ENCODE results near the gene SLIT3.
A peak's percentile ranks its signal among the peaks of the same experiment; 100 is the strongest.

SLIT3 gene

GRCh38 chr5:169164481-169164925 lies 136.4 kb downstream of the SLIT3 start:
- Histone ChIP-seq H3K36me3 (replicated peaks) (no peaks in the 10 kb centered on the region), H3K27ac (no peak overlapping the region), H3K27me3 (replicated peaks) (no peaks in the 10 kb centered on the region), H3K4me3 (ENCODE audit: low read depth, low read length) (no peak overlapping the region)
- TF ChIP-seq CTCF (IDR thresholded peaks at IDR 0.05; ENCODE audit: low read depth, low read length, missing control alignments): no peak
- in situ Hi-C loops (cut with HindIII; ENCODE audit: low pct_ligation_motif_present, low sequenced_read_pairs): no loop called here
- DNase-seq: peak; percentile 51

- H3K27me3 ChIP-seq (replicated peaks): no peaks in the 10 kb centered on the region
- TF ChIP-seq CTCF (IDR thresholded peaks at IDR 0.05; ENCODE audit: low read depth, low read length, missing control alignments): no peak
- DNase-seq: peak; percentile 58
- no peaks in the 10 kb centered on the region for H3K36me3 ChIP-seq (replicated peaks)
- no peak overlapping the region for H3K4me3 ChIP-seq (ENCODE audit: low read depth, low read length)
- peak overlapping the region; percentile 11 for H3K27ac ChIP-seq
- in situ Hi-C loops (cut with HindIII; ENCODE audit: low pct_ligation_motif_present, low sequenced_read_pairs): no loop called here
Observed at GRCh38 chr5:169162407-169162806, 138.5 kb downstream of the SLIT3 start.

GRCh38 chr5:169161022-169161680 lies 139.8 kb downstream of the SLIT3 start:
- no peaks in the 10 kb centered on the region for H3K36me3 ChIP-seq (replicated peaks)
- H3K27me3 ChIP-seq (replicated peaks): no peaks in the 10 kb centered on the region
- TF ChIP-seq CTCF (IDR thresholded peaks at IDR 0.05; ENCODE audit: low read depth, low read length, missing control alignments): no peak
- in situ Hi-C loops (cut with HindIII; ENCODE audit: low pct_ligation_motif_present, low sequenced_read_pairs): no loop called here
- H3K27ac ChIP-seq: peak overlapping the region; percentile 15
- H3K4me3 ChIP-seq (ENCODE audit: low read depth, low read length): no peak overlapping the region
- DNase-seq: peak; percentile 64

GRCh38 chr5:169160405-169160901 lies 140.5 kb downstream of the SLIT3 start:
- Histone ChIP-seq H3K36me3 (replicated peaks) (no peaks in the 10 kb centered on the region), H3K27ac (no peak overlapping the region), H3K27me3 (replicated peaks) (no peaks in the 10 kb centered on the region), H3K4me3 (ENCODE audit: low read depth, low read length) (no peak overlapping the region)
- in situ Hi-C loops (cut with HindIII; ENCODE audit: low pct_ligation_motif_present, low sequenced_read_pairs): no loop called here
- peak; percentile 2 for DNase-seq
- peak; percentile 50 for TF ChIP-seq CTCF (IDR thresholded peaks at IDR 0.05; ENCODE audit: low read depth, low read length, missing control alignments)

- H3K4me3 ChIP-seq (ENCODE audit: low read depth, low read length): no peak overlapping the region
- no peaks in the 10 kb centered on the region for H3K36me3 ChIP-seq (replicated peaks)
- no peak for DNase-seq
- in situ Hi-C loops (cut with HindIII; ENCODE audit: low pct_ligation_motif_present, low sequenced_read_pairs): no loop called here
- H3K27ac ChIP-seq: no peak overlapping the region
- no peaks in the 10 kb centered on the region for H3K27me3 ChIP-seq (replicated peaks)
- no peak for TF ChIP-seq CTCF (IDR thresholded peaks at IDR 0.05; ENCODE audit: low read depth, low read length, missing control alignments)
Observed at GRCh38 chr5:169158764-169159163, 142.2 kb downstream of the SLIT3 start.

GRCh38 chr5:169157064-169157463 lies 143.9 kb downstream of the SLIT3 start:
- DNase-seq: no peak
- H3K36me3 ChIP-seq (replicated peaks): no peaks in the 10 kb centered on the region
- H3K4me3 ChIP-seq (ENCODE audit: low read depth, low read length): no peak overlapping the region
- in situ Hi-C loops (cut with HindIII; ENCODE audit: low pct_ligation_motif_present, low sequenced_read_pairs): no loop called here
- TF ChIP-seq CTCF (IDR thresholded peaks at IDR 0.05; ENCODE audit: low read depth, low read length, missing control alignments): no peak
- no peak overlapping the region for H3K27ac ChIP-seq
- H3K27me3 ChIP-seq (replicated peaks): no peaks in the 10 kb centered on the region
